Suprapubic skin (tissue), 4 donors: ENCODE results near the gene SCAP.

Experiments
- CTCF ChIP-seq, 2 donors: fragments of 200-600 bp in 1 of 2; fragments of 450-650 bp in 1 of 2; sonication (generic) in 1 of 2; IDR thresholded peaks; one replicate each; pipeline ENCODE4 v1.5.1; 2016 to 2019; ENCODE audit warnings: antibody characterized with exemption in 2 of 2, mild to moderate bottlenecking in 1 of 2, moderate library complexity in 1 of 2
- POLR2A ChIP-seq, 2 donors: fragments of 450-650 bp; IDR thresholded peaks; one replicate each; pipeline ENCODE4 v1.6.1; 2017; ENCODE audit warnings: antibody characterized with exemption in 2 of 2, mild to moderate bottlenecking in 2 of 2, moderate library complexity in 2 of 2
- POLR2AphosphoS5 ChIP-seq, 3 donors: sonication (generic); formaldehyde crosslinking; IDR thresholded peaks; one replicate each; pipeline ENCODE4 v1.6.1; 2017; ENCODE audit warnings: antibody characterized with exemption in 3 of 3

- TF ChIP-seq POLR2A (IDR thresholded peaks at IDR 0.05), result no peak
- no peak for TF ChIP-seq CTCF (IDR thresholded peaks at IDR 0.05)
- TF ChIP-seq POLR2AphosphoS5 (IDR thresholded peaks at IDR 0.05), result no peak
Observed at GRCh38 chr3:47428662-47429061, 47.1 kb downstream of the SCAP start.
